GM06990 (cell line): Measurements from ENCODE around the gene ACAT2.
"Not testable (repeated sequence)": the region's sequence is repeated elsewhere in the genome, so short reads cannot be mapped to it uniquely, and the experiment has no call there.

Experiments used
- DNase-seq: peaks from one replicate; pipeline ENCODE4 v3.0.0-alpha.2; 2011; ENCODE audit not compliant: insufficient read length; ENCODE audit errors: extremely low read depth
- H3K27me3 ChIP-seq: replicated peaks from 2 replicates; pipeline ENCODE4 v1.6.0; 2011; ENCODE audit warnings: low read length; ENCODE audit not compliant: control insufficient read depth, insufficient read depth
- H3K36me3 ChIP-seq: 2 replicates; pipeline ENCODE4 v1.5.1; 2011; ENCODE audit warnings: low read length; ENCODE audit not compliant: control insufficient read depth, insufficient read depth
- H3K4me3 ChIP-seq: replicated peaks from 2 replicates; pipeline ENCODE4 v1.5.1; 2011; ENCODE audit warnings: low read depth, mild to moderate bottlenecking, control low read depth, low read length
- CTCF ChIP-seq: IDR thresholded peaks from 2 replicates; pipeline ENCODE4 v1.5.1; 2011; ENCODE audit warnings: low read length, control low read depth, mild to moderate bottlenecking, inconsistent platforms; ENCODE audit not compliant: insufficient read depth, poor library complexity, severe bottlenecking

Gene ACAT2

GRCh38 chr6:159788276-159788675, 26.4 kb downstream of the ACAT2 start:
- no peak for DNase-seq
- Histone ChIP-seq H3K4me3 (peak overlapping the region; percentile 99), H3K36me3 (peaks cover 6% of the 10 kb centered on the region), H3K27me3 (no peaks in the 10 kb centered on the region)
- no peak for TF ChIP-seq CTCF

GRCh38 chr6:159788753-159789376, 27.0 kb downstream of the ACAT2 start:
- H3K36me3 ChIP-seq, result peaks cover 4% of the 10 kb centered on the region
- H3K27me3 ChIP-seq, result no peaks in the 10 kb centered on the region
- TF ChIP-seq CTCF, result no peak
- peak; percentile 64 for DNase-seq
- H3K4me3 ChIP-seq, result peak overlapping the region; percentile 99

GRCh38 chr6:159789377-159790148, 27.7 kb downstream of the ACAT2 start, which contains the start of gene TCP1:
TCP1 (minus strand) TSS chr6:159789602; CDS start chr6:159789468, 134 bp downstream.
- peak; percentile 97 for DNase-seq
- no peak for TF ChIP-seq CTCF
- Histone ChIP-seq H3K27me3 (no peaks in the 10 kb centered on the region), H3K36me3 (peaks cover 4% of the 10 kb centered on the region), H3K4me3 (peak within 1 kb of the TSS; percentile 99)

GRCh38 chr6:159790149-159790955, 28.5 kb downstream of the ACAT2 start, which contains the start of gene MRPL18:
MRPL18 (plus strand) TSS chr6:159790467; CDS start chr6:159790588, 121 bp downstream.
- Histone ChIP-seq H3K36me3 (peaks cover 4% of the 10 kb centered on the region), H3K4me3 (peak within 1 kb of the TSS; percentile 99), H3K27me3 (no peaks in the 10 kb centered on the region)
- peak; percentile 95 for DNase-seq
- TF ChIP-seq CTCF, result no peak

GRCh38 chr6:159790956-159791598, 29.2 kb downstream of the ACAT2 start:
- Histone ChIP-seq H3K27me3 (no peaks in the 10 kb centered on the region), H3K4me3 (peak overlapping the region; percentile 99), H3K36me3 (peaks cover 6% of the 10 kb centered on the region)
- TF ChIP-seq CTCF, result no peak
- DNase-seq, result peak; percentile 36

GRCh38 chr6:159794976-159795375, 33.1 kb downstream of the ACAT2 start:
- H3K36me3 ChIP-seq, DNase-seq, H3K4me3 ChIP-seq, H3K27me3 ChIP-seq: not testable (repeated sequence)
